Activated CD4-positive, alpha-beta T cell treated with anti-CD3 and anti-CD28 coated beads, Interleukin-2, amount 10 ng/mL, durations not matched to agents 24 days and 14 days (primary cell): ENCODE results near the gene SMURF1. TPM values are rescaled to one million over a fixed set of nuclear protein-coding genes. Genes with fewer than 3 reads are reported as not detected.

Source experiments
- DNase-seq: peaks from one replicate; pipeline ENCODE4 v3.0.0; 2022
- H3K27ac Mint-ChIP-seq: one replicate; pipeline ENCODE4 v1.8.0; 2022; ENCODE audit warnings: mild to moderate bottlenecking, mixed read lengths
- H3K27me3 Mint-ChIP-seq: one replicate; pipeline ENCODE4 v1.8.0; 2022; ENCODE audit warnings: mixed read lengths
- H3K36me3 Mint-ChIP-seq: one replicate; pipeline ENCODE4 v1.8.0; 2022; ENCODE audit warnings: low read depth, mild to moderate bottlenecking, mixed read lengths
- H3K4me1 Mint-ChIP-seq: one replicate; pipeline ENCODE4 v1.8.0; 2021; ENCODE audit warnings: mixed read lengths
- H3K4me3 Mint-ChIP-seq: one replicate; pipeline ENCODE4 v1.8.0; 2022; ENCODE audit warnings: mild to moderate bottlenecking, moderate library complexity, mixed read lengths
- H3K9me3 Mint-ChIP-seq: one replicate; pipeline ENCODE4 v1.8.0; 2021; ENCODE audit warnings: mixed read lengths
- intact Hi-C: fragments of 100-400 bp; cut with micrococcal nuclease; formaldehyde crosslinking; loops from one replicate; pipeline ENCODE4 v1.15.1; 2023
- total RNA-seq: library from RNA; stranded (reverse); gene quantifications from 2 replicates; pipeline ENCODE4 v1.2.3, GENCODE V29; 2022

The SMURF1 gene
- total RNA-seq, 1 donor from 2014 or later: 12.5 TPM

- Mint-ChIP-seq H3K9me3 (peaks cover 16% of the 10 kb centered on the region), H3K27me3 (no peaks in the 10 kb centered on the region), H3K27ac (no peak overlapping the region), H3K36me3 (peaks cover 27% of the 10 kb centered on the region), H3K4me1 (peaks cover 7% of the 10 kb centered on the region), H3K4me3 (no peak overlapping the region)
- DNase-seq: no peak
- intact Hi-C loops: no loop called here
Measured at GRCh38 chr7:99121496-99122021, 22.3 kb downstream of the SMURF1 start.

GRCh38 chr7:99120916-99121315 lies 23.0 kb downstream of the SMURF1 start:
- H3K4me3 Mint-ChIP-seq: no peak overlapping the region
- no peak overlapping the region for H3K27ac Mint-ChIP-seq
- H3K36me3 Mint-ChIP-seq: peaks cover 27% of the 10 kb centered on the region
- intact Hi-C loops: no loop called here
- H3K27me3 Mint-ChIP-seq: no peaks in the 10 kb centered on the region
- peaks cover 8% of the 10 kb centered on the region for H3K4me1 Mint-ChIP-seq
- no peak for DNase-seq
- H3K9me3 Mint-ChIP-seq: peaks cover 22% of the 10 kb centered on the region

GRCh38 chr7:99120501-99120900 lies 23.4 kb downstream of the SMURF1 start:
- Mint-ChIP-seq H3K36me3 (peaks cover 27% of the 10 kb centered on the region), H3K9me3 (peaks cover 24% of the 10 kb centered on the region), H3K4me3 (no peak overlapping the region), H3K27me3 (no peaks in the 10 kb centered on the region), H3K4me1 (peaks cover 8% of the 10 kb centered on the region), H3K27ac (no peak overlapping the region)
- intact Hi-C loops: no loop called here
- no peak for DNase-seq

DNA sequence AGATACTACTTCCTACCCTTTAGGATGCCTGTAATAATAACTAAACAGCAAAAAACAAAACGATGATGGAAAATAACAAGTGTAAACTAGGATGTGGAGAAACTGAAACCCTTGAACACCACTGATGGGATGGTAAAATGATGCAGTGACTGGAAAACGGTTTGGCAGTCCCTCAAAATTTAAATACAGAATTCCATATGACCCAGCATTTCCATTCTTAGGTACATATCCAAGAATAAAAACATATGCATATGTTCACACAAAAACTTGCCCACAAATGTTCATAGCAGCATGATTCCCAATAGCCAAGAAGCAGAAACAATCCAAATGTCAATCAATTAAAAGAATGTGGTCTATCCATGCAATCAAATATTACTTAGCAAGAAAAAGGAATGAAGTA lies 25.8 kb downstream of the SMURF1 start:
- Mint-ChIP-seq H3K4me1 (peaks cover 4% of the 10 kb centered on the region), H3K27ac (no peak overlapping the region), H3K4me3 (no peak overlapping the region), H3K27me3 (no peaks in the 10 kb centered on the region), H3K9me3 (peaks cover 24% of the 10 kb centered on the region), H3K36me3 (peaks cover 32% of the 10 kb centered on the region)
- intact Hi-C loops: no loop called here
- no peak for DNase-seq

- intact Hi-C loops: no loop called here
- H3K27ac Mint-ChIP-seq: no peak overlapping the region
- H3K4me3 Mint-ChIP-seq: no peak overlapping the region
- no peaks in the 10 kb centered on the region for H3K27me3 Mint-ChIP-seq
- H3K36me3 Mint-ChIP-seq: peaks cover 34% of the 10 kb centered on the region
- H3K9me3 Mint-ChIP-seq: peaks cover 24% of the 10 kb centered on the region
- no peak for DNase-seq
- H3K4me1 Mint-ChIP-seq: peaks cover 14% of the 10 kb centered on the region
Measured at GRCh38 chr7:99116144-99116543, 27.8 kb downstream of the SMURF1 start.

DNA sequence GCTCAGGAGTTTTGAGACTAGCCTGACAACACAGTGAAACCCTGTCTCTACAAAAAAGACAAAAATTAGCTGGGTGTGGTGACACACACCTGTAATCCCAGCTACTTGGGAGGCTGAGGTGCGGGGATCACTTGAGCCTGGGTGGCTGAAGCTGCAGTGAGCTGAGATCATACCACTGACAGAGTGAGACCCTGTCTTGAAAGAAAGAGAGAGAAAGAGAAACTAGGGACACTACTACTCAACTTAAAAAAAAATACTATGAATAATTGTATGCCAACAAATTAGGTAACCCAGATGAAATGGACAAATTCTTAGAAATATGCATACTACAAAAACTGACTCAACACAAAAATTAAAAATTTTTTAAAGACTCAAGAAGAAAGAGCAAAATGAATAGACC lies 28.5 kb downstream of the SMURF1 start:
- intact Hi-C loops: no loop called here
- DNase-seq: no peak
- no peak overlapping the region for H3K4me3 Mint-ChIP-seq
- H3K27me3 Mint-ChIP-seq: no peaks in the 10 kb centered on the region
- H3K4me1 Mint-ChIP-seq: peaks cover 14% of the 10 kb centered on the region
- peaks cover 24% of the 10 kb centered on the region for H3K9me3 Mint-ChIP-seq
- H3K27ac Mint-ChIP-seq: no peak overlapping the region
- peaks cover 29% of the 10 kb centered on the region for H3K36me3 Mint-ChIP-seq

- intact Hi-C loops: no loop called here
- peaks cover 23% of the 10 kb centered on the region for H3K4me1 Mint-ChIP-seq
Measured at GRCh38 chr7:99112979-99113378, 30.9 kb downstream of the SMURF1 start.

GRCh38 chr7:99112097-99112496 lies 31.8 kb downstream of the SMURF1 start:
- Mint-ChIP-seq H3K27ac (no peak overlapping the region), H3K36me3 (peaks cover 10% of the 10 kb centered on the region), H3K4me1 (peaks cover 29% of the 10 kb centered on the region), H3K27me3 (no peaks in the 10 kb centered on the region), H3K9me3 (peaks cover 9% of the 10 kb centered on the region), H3K4me3 (no peak overlapping the region)
- intact Hi-C loops: no loop called here
- peak; percentile 56 for DNase-seq

More at GRCh38 chr7:99112979-99113378, 30.9 kb downstream of the SMURF1 start:
- no peak overlapping the region for H3K4me3 Mint-ChIP-seq
- no peaks in the 10 kb centered on the region for H3K27me3 Mint-ChIP-seq
- DNase-seq: no peak
- peaks cover 12% of the 10 kb centered on the region for H3K36me3 Mint-ChIP-seq
- no peak overlapping the region for H3K27ac Mint-ChIP-seq
- H3K9me3 Mint-ChIP-seq: peaks cover 11% of the 10 kb centered on the region

DNA sequence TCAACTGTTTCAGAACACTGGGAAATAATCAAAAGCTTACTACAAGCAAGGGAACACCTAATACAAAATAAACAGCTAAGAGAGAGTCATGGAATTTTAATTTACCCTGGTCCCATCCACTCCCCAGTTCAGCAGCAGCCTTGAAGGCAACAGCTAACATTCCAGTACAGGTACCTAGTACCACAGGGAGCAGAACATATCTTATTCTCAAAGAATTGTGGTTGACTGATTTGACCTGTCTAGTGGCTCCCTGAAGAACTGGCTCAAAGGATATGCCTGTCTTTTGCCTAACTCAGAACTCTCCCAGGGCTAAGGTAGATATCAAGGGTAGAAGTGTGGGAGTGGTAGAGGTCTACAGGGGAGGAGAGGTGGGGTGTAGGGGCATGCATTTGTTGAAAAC lies 32.3 kb downstream of the SMURF1 start:
- intact Hi-C loops: no loop called here
- peaks cover 10% of the 10 kb centered on the region for H3K36me3 Mint-ChIP-seq
- H3K27ac Mint-ChIP-seq: no peak overlapping the region
- DNase-seq: peak; percentile 45
- peaks cover 29% of the 10 kb centered on the region for H3K4me1 Mint-ChIP-seq
- H3K27me3 Mint-ChIP-seq: no peaks in the 10 kb centered on the region
- H3K9me3 Mint-ChIP-seq: peaks cover 8% of the 10 kb centered on the region
- H3K4me3 Mint-ChIP-seq: no peak overlapping the region

- Mint-ChIP-seq H3K27me3 (no peaks in the 10 kb centered on the region), H3K4me1 (peaks cover 31% of the 10 kb centered on the region), H3K36me3 (peaks cover 10% of the 10 kb centered on the region), H3K27ac (no peak overlapping the region), H3K4me3 (no peak overlapping the region), H3K9me3 (no peaks in the 10 kb centered on the region)
- intact Hi-C loops: no loop called here
- DNase-seq: no peak
Measured at GRCh38 chr7:99109108-99110051, 34.5 kb downstream of the SMURF1 start.

- no peak overlapping the region for H3K4me3 Mint-ChIP-seq
- peaks cover 8% of the 10 kb centered on the region for H3K36me3 Mint-ChIP-seq
- no peak overlapping the region for H3K27ac Mint-ChIP-seq
- no peaks in the 10 kb centered on the region for H3K9me3 Mint-ChIP-seq
- H3K4me1 Mint-ChIP-seq: peaks cover 33% of the 10 kb centered on the region
- intact Hi-C loops: no loop called here
- H3K27me3 Mint-ChIP-seq: no peaks in the 10 kb centered on the region
- no peak for DNase-seq
Measured at GRCh38 chr7:99108613-99109012, 35.3 kb downstream of the SMURF1 start.

GRCh38 chr7:99106821-99107241 lies 37.1 kb downstream of the SMURF1 start:
- no peaks in the 10 kb centered on the region for H3K9me3 Mint-ChIP-seq
- intact Hi-C loops: no loop called here
- peaks cover 1% of the 10 kb centered on the region for H3K36me3 Mint-ChIP-seq
- peaks cover 34% of the 10 kb centered on the region for H3K4me1 Mint-ChIP-seq
- no peak overlapping the region for H3K4me3 Mint-ChIP-seq
- no peak overlapping the region for H3K27ac Mint-ChIP-seq
- DNase-seq: peak; percentile 18
- no peaks in the 10 kb centered on the region for H3K27me3 Mint-ChIP-seq

GRCh38 chr7:99106411-99106810 lies 37.5 kb downstream of the SMURF1 start:
- Mint-ChIP-seq H3K27me3 (no peaks in the 10 kb centered on the region), H3K4me3 (no peak overlapping the region), H3K36me3 (peaks cover under 1% of the 10 kb centered on the region), H3K4me1 (peaks cover 30% of the 10 kb centered on the region), H3K27ac (no peak overlapping the region), H3K9me3 (no peaks in the 10 kb centered on the region)
- peak; percentile 18 for DNase-seq
- intact Hi-C loops: no loop called here

DNA sequence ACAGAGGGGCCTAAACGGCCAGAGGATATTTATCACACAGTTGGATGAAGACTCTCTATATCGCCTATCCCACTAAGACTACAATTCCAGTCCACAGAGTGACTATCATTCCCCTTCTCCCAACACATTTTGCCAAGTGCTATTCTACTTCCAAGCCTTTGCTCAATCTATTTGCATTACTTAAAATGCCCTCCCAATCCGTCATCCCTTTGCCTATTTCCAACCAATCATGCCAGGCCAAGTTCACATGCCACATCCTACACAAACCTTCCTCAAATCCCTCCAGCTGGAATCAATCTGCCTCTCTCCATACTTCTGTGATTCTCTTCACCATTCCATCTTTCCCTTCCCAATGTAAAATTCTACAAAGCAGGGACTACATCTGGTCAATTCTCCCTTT lies 38.2 kb downstream of the SMURF1 start:
- Mint-ChIP-seq H3K27me3 (no peaks in the 10 kb centered on the region), H3K27ac (no peak overlapping the region), H3K9me3 (no peaks in the 10 kb centered on the region), H3K4me1 (peaks cover 29% of the 10 kb centered on the region), H3K36me3 (peaks cover 2% of the 10 kb centered on the region), H3K4me3 (no peak overlapping the region)
- intact Hi-C loops: no loop called here
- DNase-seq: peak; percentile 20
